NCI-H1417 (cell line): ENCODE data around the gene PBX3.

Experiments used
- DNase-seq, 3 experiments: peaks; one replicate each; lab custom pipeline; 2025; lab: John Stamatoyannopoulos, UW

Gene PBX3

DNA sequence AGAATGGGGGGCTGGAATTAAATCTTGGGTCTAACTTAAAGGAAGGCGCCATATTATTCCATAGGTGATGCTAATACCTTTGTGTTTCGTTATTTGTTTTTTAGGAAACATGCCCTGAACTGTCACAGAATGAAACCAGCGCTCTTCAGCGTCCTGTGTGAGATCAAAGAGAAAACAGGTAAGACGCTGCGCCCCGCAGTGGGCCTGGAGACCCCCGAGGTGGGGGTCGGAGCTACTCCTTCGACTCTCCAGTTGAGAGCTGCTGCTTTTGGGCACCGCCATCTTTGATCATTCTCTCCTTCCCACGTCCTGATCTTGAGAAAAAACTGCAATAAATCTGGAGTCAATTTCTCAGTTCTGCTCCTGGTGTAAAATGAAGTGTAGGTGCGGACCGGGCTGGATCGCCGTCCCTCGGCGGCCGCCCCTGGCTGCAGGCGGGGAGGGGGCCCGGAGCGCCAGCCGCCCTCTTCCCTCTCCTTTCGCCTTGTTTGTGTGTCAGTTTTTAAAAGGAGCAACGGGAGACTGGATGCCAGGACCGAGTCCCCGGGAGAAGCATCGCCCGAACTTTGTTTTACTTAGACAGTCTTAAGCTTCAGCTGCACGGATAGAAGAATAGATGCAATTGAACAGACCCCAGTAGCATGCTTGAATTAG lies 1.4 kb downstream of the PBX3 start:
- DNase-seq, result peak; percentile 13 to 77 (median 74)

DNA sequence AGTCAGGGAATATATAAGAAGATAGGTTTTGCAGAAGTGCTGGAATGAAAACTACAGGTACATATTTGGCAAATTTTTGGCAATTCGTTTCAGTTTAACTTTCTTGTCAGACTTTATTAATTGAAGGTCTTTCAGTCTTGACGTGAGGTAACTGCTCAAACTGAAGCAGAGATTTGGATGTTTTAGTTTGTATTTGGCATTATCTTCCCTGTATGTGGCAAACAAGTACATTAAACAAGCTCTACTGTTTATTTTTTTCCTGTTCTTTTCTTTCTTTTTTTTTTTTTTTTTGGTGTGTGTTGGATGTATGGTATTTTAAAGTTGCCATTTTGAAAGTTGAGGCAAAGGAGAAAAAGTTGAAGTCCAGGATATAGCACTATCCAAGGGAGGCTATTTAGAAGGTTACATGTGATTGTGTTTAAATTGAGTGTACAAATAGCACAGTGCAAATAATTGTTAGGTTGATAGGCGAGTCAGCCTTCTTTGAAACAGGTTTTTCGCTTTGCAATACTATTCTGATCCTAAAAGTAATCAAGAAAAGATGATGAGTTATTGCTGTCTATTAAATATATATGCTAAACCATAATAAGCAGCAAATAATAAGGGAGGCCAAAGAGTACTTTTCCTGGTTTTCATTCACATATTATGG lies 2.2 kb downstream of the PBX3 start:
- peak in 1 of 3 experiments; percentile 66 for DNase-seq

DNA sequence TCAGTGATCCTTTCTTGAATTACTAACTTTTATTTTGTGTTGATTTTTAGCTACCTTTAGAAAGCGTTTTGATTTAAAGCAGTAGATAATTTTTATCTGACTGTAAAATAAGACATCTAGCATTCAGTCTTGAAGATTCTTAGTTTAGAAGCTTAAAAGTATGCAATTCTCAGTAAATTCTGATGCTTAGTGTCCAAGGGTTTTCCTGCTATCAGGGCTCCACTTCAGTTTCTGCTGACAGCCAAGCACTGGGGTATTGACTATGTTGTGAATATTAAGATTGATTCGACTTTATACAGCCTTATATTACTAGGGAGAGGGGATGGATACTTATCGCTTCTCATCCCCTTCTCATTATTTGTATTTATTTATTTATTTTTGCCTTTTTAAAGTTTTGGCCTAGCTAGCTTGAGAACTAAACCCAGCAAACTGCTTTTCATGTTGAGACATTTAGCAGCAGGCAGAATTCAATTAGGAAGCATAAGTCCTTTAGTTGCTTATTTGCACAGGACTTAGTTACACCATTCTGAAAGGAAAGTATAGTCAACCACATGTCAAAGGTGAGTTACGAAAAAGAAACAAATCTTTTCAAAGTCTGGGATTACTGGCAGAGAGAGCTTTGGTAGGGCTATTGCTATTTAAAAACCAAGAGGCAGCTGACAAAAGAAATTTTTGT lies 2.9 kb downstream of the PBX3 start:
- DNase-seq, result peak in 1 of 3 experiments; percentile 71

DNA sequence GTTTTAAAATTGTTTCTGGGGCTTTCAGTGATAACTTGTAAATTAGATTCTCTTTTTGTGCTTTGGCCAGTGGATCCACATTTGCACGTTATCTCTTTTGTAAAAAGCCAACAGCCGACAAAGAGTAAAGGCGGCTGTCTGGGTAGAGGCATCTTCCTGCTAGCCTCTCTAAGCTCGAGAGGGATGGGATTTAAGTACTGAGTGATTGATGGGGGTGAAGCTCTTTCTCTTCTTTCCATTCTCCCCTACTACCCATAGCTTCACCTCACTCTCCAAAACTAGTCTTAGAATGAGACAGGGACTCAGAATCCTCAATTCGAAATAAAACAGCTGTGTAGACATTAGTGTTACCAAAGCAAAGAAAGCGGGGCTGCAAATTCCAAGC lies 3.4 kb downstream of the PBX3 start:
- DNase-seq, result peak in 2 of 3 experiments; percentile 51 to 71

DNA sequence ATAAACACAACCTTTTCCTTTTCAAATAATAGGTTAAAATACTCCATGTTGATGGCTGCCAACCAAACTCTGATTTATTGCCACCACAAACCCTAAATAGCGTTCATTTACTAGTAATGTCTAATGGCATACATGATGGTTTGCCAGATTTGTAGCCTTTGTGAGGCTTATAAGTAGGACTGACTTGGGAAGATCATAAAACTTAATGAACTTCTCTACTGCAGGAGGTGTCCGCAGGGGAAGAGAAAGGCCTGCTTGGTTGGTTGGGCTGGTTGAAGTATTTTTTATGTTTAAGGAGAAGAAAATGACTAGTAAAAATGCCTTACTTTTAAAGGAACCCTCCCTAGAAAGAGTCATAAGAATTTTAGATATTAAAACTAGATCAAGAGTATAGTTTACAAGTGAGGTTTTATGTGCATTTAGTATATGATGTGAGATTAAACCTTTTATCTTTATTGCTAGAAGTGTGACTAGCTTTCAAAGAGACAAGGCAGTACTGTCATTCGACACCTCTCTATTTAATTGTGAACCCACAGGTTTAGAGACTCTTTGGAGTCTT lies 5.0 kb downstream of the PBX3 start:
- peak in 1 of 3 experiments; percentile 78 for DNase-seq

DNA sequence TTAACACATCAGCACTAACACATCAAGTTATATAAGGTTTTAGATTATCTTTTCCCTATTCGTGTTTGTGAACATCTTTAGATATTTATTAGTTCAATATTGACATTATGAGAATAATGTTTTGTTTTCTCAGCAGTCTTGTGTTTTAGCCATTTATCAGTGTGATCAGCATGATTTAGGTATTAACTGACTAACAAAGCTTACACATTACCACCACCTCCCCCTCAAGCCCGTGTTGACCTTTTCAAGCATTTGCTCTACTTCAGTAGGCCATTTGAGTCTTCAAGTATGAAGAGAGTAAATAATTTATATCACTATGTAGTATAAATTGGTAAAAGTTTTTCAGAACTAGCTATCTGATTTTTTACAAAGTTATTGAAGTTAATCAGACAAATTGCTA lies 6.9 kb downstream of the PBX3 start:
- peak in 1 of 3 experiments; percentile 51 for DNase-seq

DNA sequence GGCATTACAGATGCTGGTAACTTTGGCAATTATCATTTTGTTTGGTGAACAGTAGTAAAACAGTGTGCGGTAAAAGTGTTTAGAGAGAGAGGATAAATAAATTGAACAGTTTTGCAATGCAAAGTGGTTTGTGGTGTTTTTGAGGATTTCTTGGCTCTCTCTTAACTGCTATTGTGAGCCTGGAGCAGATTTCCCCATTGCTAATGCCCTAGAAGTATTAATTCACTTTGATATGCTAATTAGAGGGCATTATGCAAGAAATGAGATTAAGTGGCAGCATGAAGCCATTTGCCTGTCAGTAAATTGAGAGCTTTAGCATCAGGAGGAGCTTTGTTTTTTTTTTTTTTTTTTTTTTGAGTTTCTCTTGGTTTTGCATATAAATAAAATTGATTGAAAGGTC lies 8.2 kb downstream of the PBX3 start:
- peak in 1 of 3 experiments; percentile 50 for DNase-seq

DNA sequence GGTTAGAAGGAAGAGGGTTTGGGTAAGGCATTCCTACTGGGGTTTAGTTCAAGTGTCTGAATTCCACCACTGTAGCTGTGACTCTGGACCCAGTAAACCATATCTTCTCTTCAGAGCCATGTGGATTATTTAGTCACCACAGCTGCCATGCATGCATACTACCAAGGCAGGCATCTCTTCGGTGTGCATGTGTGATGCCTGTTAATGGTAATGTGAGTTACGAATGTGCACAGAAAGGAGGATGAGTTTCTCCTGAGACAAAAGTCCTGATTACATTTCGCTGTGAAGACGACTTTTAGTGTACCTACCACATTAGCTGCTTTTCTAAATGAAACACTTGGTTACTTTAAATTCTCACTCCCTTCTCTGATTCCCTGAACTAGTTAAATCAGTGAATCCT lies 9.3 kb downstream of the PBX3 start:
- no peak for DNase-seq

DNA sequence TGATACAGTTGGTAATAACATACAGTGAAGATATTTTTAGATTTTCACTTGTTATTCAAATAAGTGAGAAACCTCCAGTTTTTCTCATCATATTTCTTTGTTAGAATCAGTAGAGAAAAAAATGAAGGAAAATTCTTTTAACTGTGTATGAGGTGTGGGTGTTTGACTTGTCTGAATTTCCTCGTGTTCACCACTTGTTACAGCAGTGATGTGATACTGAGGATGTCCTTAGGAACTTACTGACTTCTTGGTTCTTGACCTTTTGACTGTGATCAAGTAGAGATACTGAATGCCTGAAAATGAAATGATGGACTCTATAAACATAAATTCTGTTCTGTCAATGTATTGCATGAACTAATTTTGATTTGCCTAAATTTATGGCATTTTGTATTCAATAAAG lies 10.7 kb downstream of the PBX3 start:
- DNase-seq, result no peak

DNA sequence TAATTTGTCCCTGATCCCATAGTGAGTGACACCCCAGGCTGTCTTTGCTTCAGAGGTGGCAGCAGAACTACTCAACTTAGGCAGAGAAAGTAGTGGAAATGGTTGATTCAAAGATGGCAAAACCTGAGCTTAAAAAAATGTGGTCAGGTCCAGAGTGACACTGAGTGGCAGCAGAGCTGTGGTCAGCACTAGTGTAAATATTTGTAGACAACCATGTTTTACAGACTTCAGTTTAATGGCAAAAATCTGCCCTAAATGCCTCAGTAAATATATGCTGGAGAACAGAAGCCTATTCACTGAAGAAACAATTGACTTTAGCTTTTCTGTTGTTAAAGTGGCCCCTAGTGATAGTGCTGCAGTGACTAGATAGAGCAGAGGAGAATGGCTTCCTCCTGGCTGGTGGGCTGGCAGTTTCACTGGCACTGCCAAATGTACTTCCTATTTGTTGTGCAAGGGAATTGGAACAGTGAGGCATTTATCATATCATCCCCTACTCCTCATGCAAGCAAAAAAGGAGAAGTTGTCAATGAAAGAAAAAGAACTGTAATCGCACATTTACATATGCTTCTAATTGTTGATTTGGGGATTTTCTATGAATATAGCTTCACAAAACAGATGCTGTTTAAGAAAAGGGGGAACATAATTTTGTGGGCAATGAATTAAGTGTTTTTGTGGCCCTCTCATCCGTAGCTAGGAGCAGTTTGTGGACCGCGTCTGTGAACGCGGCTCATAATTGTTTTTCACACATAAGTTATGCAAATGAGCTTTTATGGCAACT lies 12.0 kb downstream of the PBX3 start:
- DNase-seq, result peak; percentile 43 to 79 (median 52)

DNA sequence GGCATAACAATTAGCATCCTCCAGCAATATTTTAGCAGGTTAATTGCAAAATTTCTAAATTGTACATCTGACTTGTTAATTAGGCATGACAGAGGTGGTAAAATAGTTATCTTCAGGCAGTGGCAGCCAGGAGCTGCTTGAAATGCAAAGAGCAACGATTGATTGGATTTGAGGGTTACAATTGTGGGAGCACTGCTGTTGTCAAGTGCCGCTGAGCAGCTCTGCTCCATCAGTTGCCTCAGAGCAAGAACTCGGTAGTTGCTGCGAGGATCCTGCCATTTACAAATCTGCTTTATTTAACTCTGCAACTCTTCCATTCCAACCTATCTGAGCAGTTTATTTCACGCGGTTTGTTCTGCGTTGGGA lies 12.6 kb downstream of the PBX3 start:
- peak; percentile 52 to 79 (median 58) for DNase-seq

DNA sequence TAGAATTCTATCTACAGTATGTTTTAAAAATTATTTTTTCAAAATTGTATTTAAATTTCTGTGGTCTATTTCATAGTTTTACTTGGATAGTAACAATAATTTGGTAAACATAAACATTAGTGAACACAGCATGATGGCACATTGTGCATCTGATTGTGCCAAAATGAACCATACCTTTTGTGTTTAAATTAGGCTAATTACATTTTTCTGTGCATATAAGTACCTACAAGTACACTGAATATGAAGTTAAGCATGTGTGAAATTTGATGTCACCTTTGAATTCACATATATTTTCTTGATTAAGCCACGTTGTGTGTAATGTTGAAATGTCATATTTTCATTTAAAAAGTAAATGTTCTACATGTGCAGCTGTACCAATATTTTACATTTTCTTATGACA lies 13.4 kb downstream of the PBX3 start:
- peak in 1 of 3 experiments; percentile 38 for DNase-seq

DNA sequence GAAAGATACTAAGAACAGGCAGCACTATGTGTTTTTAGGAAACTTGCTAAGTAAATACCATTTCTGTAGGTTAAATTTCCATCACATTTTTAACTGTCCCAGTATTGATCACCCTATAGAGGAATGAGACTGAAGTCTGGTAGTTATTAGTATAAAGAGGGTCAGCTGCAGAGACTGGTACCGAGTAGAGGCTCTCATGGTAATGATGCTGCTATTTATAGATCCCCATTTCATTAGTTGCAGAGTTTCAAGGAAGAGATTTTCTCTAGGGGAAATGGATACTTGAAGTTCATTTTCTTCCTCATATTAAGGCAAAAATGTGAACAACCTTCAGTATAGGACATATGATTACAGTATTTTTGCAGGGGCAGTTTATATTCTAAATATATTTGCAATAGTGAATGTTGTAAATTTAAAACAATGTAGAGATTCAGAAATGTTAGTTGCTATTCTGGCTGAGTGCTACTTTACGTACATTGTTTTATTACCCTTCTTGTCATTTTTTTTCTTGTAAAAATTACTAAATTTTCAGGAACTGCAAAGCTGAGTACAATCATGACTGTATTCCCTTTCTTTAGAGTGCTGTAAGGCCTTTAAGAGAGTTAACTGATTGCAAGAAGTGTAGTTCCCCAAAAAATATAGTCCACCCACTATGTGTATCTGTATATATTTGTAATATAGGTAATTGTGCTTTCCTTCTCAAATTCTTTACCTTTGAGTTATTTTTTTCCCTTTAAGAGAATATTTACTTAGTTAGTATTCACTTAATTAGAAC lies 14.7 kb downstream of the PBX3 start:
- peak in 1 of 3 experiments; percentile 60 for DNase-seq

DNA sequence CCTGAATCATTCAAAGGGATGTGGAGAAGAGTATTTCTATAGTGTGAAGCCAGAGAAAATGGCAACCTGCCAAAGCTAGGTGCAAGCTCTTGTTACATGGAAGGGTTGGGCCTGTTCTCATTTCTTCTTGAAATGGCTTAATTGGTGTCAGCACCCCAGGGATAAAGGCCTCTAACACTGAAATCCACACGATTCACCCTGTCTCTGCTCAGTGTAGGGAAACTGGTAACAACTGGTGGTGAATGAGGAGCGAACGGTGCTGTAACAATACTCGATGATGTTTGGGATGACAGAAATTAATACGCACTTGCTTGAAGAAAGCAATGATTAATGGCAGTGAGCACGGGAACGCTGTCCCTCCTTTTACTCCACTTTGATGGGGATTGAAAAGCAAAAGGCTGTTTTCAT lies 16.2 kb downstream of the PBX3 start:
- peak; percentile 90 to 100 (median 95) for DNase-seq

DNA sequence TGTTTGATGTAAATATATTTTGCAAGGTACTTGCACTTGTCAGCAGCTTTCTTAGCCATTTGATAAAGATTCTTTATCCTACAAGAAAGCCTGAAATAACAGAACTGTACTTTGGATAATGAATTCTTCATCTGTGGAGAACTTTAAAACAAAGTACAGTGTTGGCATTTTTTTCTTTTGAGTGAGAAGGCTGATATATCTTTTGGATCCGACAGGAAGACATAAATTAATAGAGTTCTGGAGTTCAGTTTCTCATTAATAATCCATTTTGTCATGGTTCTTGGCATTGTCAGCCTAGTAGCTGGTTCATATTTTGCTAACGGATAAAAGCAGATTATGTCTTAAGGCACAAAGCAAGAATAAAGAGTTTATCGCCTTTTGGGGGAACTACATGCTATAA lies 17.0 kb downstream of the PBX3 start:
- DNase-seq, result no peak

DNA sequence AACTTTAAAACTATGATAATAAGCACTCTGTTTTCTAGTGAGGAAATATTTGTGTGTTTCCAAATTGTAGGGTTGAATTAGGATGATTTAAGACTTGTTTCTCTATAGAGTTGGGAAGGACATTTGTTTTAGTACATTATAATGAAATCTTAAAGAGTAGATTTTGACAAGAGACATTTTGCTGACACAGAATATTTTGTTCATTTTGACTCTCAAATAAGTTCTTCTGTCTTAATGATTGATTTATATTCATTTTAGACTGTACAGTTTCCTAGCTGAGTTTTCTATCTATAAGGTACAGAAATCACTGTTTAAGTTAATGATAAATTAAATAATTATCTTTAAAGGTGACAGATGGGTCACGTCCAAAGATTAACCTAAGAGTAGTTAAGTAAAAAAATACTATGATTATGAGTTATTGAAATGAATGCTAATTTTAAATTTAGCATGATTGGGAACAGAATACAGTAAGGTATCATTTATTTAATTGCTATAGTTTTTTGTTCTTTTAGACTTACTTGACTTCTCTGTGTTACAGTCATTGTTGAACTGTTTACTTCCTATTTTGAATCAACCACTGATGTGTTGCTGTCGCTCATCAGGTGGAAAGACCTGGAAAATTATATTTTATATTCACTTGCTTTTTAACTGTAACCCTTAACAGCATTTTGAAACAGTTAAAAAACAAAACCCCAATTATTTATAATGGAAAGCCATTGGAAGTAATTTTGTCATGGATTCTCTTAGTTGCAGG lies 19.5 kb downstream of the PBX3 start:
- no peak for DNase-seq

DNA sequence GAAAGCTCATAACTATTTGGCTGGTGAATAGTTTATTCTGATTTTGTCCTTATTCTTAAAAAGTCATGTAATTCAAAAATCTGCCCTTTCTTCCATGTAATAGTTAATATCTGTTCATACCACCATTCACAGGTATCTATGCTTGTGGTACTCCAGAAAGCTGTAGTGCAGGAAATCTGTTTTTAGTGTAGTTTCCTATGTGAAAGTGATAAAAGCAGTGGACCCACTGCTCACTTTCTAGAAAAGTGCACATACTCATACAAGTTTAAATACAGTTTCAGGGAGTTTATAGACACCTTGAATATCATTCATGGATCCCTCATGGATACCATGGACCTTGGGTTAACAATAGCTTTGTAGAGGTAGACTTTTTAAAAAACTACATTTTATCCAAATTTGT lies 20.2 kb downstream of the PBX3 start:
- DNase-seq, result no peak

DNA sequence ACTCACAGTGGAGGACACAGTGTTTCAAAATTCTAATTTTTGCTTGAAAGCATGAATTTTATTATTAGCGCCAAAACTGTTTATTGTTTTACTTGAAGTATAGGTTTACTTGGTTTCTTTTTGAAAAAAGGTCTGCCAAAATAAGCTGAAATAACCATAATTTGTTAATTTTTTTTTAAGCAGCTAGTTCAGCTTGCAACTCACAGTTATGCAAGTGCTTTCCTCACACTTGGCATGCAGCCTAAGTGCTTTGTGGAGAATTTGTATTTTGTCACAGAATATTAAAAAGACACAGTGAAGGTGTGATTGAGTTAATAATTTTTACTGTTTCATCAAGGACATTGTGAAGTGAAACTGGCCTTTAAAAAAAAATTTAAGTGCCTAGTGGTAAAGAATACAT lies 21.6 kb downstream of the PBX3 start:
- no peak for DNase-seq

DNA sequence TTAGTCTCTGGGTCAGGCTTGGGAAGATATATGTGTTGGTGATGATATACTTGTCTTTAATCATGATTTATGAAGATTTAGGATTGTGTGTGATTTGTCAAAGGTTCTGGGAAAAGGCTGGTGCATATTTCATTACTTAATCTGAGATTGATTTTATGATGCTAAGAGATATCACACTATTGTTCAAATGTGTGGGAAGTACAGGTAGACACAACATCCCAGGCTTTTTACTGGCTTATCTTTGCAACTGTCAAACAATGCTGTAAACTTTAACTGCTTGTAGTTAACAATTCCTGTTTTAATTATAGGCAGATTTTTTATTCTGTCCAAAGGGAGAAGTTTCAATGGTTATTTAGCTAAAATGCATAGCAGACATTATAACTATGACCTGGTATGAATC lies 23.9 kb downstream of the PBX3 start:
- DNase-seq, result no peak

DNA sequence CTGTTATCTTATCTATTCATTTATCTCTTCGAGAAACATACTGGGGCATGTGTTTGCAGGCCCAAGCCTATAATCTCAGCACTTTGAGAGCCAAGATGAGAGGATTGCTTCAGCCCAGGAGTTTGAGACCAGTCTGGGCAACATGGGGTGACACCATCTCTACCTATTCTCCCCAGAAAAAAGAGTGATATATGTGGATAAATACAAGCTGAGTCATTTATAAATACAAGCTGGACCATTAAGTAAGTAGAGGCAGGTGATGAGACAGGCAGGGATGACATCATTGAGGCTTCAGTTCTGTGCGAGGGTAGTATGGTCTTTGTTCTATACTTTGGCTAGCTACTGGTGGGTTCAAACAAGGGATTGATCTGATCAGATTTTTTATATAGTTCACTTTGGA lies 25.6 kb downstream of the PBX3 start:
- no peak for DNase-seq

DNA sequence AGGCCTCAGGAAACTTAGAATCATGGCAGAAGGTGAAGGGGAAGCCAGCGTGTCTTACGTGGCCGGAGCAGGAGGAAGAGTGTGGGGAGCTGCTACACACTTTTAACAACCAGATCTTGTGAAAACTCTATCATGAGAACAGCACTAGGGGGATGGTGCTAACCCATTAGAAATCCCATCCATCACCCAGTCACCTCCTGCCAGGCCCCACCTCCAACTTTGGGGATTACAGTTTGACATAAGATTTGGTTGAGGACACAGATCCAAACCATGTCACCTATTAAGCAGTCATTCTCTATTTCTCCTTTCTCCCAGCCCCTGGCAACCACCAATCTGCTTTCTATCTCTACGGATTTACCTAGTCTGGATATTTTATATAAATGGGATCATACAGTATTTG lies 26.9 kb downstream of the PBX3 start:
- DNase-seq, result no peak
